ENCODE results near the gene ZFP36.

ZFP36 gene

DNA sequence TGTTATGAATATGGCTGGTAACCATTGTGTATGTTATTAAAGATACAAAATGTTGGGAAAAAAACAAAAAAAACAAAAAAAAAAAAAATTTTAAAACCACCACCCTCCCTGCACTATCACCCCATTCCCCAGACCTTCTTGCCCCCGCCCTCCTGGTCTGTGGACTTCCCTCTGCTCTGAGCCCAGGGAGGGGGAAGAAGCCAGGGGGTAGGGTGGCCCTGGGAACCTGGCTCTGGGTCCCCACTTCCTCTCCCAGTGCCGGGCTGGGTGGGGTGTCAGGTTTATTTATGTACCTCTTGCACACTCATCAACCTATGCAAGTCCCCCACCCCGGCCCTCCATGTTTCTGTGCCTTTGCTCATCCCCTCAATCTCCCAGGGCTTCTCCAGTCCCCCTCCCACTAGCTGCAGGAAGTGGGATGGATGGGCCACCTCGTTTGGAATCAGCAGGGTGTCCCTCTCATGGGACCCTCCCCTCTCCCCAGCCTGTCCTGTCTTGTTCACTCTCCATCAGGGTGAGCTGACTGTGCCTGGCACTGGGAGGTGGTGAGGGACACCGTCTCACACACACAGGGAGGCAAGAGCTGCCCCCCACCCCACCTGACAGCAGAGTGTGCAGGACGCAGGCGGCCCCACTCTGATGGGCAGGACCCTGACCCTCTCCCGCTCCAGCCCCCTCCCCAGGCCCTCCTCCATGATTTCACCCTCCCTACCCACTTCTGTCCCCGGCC is 21.6 kb upstream of the ZFP36 start:
- no peak for DNase-seq

GRCh38 chr19:39385629-39386411 is 20.8 kb upstream of the ZFP36 start:
- DNase-seq: no peak

- no peak for DNase-seq
Observed at GRCh38 chr19:39386557-39386956, 20.1 kb upstream of the ZFP36 start.

GRCh38 chr19:39388657-39389056 is 18.0 kb upstream of the ZFP36 start:
- no peak for DNase-seq

DNA sequence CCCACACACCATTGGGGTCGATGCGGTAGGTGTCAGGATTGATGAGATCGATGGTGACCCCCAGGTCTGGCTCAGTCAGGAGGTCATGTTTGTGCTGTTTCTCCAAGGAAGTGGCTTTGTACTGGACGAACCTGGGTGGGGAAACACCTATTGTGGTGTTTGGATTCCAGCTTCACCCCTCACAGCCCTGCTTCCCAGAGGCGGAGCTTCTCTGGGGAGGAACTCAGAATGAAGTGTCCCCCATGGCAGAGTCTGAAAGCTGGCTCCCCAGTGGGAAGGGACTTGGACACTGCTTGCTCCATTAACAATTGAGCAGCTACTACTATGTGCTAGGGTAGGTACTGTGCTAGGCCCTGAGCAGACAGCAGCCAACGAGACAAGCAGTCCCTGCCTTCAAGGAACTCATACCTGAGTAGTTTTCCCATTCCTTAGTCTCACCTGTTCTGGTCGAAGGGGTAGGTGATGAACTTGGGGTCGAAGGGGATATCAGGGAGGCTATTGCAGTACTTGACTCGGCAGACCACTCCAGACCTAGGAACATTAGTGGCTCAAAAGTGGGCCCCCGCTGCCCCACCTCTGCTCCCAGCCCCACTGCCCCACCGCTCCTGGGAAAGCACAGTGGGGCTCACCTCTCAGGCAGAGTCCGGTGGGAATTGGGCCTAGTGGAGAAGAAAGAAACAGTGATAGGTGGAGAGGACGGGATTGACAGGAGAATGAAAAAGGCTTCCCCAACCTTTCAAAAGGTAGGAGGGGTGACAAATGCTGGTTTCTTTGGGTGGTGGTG is 16.8 kb upstream of the ZFP36 start:
- no peak for DNase-seq

- peak; percentile 88 for DNase-seq
Observed at GRCh38 chr19:39390451-39390750, 16.2 kb upstream of the ZFP36 start.

- peak; percentile 100 for DNase-seq
Observed at GRCh38 chr19:39390751-39391437, 15.8 kb upstream of the ZFP36 start, which contains the start of the genes MED29 and PAF1. MED29 (plus strand) TSS chr19:39391378; CDS start chr19:39391423, 45 bp downstream. PAF1 (minus strand) TSS chr19:39391106; CDS start chr19:39390864, 242 bp downstream.

GRCh38 chr19:39397360-39398296 is 9.0 kb upstream of the ZFP36 start:
- peak; percentile 94 for DNase-seq

- DNase-seq: peak; percentile 72
Observed at GRCh38 chr19:39398297-39398864, 8.3 kb upstream of the ZFP36 start.

- DNase-seq: no peak
Observed at GRCh38 chr19:39399668-39400050, 7.0 kb upstream of the ZFP36 start.

- no peak for DNase-seq
Observed at GRCh38 chr19:39400061-39400460, 6.6 kb upstream of the ZFP36 start.

GRCh38 chr19:39401070-39401548 is 5.5 kb upstream of the ZFP36 start:
- no peak for DNase-seq

DNA sequence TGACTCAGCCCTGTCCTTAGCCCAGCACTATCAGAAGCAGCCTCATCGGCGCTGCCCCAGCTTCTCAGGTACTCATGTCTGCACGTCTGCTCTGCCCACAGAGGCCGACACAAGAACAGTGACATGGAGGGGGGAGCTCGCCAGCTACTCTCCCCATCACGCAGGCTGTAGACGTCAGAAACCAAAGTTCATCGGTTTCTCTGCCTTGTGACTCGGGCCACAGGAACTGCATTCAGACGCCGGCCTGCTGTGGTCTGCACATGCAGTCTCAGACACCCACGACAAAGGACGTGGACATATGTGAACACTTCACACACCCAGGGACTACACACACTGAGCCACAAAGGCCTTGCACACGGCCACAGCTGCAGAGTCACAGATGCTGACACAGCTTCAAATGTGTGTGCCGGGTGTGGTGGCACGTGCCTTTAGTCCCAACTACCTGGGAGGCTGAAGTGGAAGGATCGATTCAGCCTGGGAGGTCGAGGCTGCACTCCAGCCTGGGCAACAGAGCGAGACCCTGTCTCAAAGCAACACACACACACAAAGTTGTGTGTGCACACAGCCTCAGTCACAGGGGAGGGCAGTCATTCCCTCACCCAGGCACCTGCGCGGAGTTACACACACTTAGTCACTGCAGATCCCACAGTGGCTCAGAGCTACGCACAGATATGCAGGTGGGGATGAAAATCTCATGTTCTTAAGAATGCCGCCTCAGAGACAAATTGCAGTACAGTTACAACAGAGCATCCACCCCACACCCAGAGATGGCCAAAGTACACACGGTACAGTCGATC is 4.9 kb upstream of the ZFP36 start:
- DNase-seq: peak; percentile 92

GRCh38 chr19:39402346-39403300 is 4.0 kb upstream of the ZFP36 start:
- DNase-seq: peak; percentile 95

DNA sequence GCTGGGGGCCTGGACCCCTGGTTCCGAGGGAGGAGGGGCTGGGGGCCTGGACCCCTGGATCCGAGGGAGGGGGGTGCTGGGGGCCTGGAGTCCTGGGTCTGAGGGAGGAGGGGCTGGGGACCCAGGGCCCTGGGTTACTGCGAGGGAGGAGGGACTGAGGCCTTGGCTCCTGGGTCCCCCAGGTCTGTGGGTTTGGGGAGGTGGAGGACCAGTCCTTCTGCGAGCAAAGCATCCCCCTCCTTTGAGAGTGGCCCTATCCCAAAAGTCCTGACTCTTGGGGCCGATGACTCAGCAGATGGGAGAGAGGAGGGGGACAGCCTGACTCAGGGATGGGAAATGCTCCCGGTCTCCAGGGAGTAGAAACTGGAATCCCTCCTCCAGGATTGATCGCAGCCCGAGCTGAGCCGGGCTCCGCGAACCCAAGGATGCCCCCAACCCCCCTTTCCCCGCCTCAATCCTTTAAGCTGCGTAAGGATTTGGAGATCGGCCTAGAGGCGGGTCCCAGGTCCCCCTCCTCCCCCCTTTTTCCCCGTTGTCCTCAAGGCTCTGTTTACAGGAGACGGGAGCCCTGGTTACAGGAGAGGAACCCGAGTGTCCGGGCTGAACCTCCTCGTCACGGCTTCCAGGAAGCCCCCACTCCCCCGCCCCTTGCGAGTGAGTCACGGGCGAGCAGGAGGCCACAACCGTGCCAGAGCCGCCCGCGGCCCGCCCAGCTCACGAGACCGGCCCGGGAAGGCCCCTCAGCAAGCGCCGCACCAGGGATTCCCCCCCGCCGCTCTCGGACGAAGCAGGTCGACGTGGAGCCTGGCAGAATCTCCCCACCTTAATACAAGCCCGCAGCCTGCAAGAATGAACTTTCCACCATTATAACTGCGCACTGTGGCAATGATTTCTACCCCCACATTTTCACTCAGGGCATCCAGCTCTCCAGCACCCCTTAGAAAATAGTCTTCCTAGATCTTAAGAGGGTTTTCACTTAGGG is 3.0 kb upstream of the ZFP36 start:
- peak; percentile 99 for DNase-seq

- DNase-seq: peak; percentile 51
Observed at GRCh38 chr19:39405261-39405957, 1.2 kb upstream of the ZFP36 start.

Measured in CD4-positive, alpha-beta T cell treated with Interleukin-10 for 1 hour (primary cell).